Tracheal epithelial cell (primary cell): Measurements from ENCODE around the gene SIRT4. TPM values are rescaled to one million over a fixed set of nuclear protein-coding genes. Genes with fewer than 3 reads are reported as not detected.

Experiments used
- total RNA-seq: library from RNA; depleted of rRNA; stranded (reverse); fragments of >200 nt; gene quantifications from 2 replicates; pipeline ENCODE4 v1.2.1, GENCODE V29; 2014

Gene SIRT4, protein sequence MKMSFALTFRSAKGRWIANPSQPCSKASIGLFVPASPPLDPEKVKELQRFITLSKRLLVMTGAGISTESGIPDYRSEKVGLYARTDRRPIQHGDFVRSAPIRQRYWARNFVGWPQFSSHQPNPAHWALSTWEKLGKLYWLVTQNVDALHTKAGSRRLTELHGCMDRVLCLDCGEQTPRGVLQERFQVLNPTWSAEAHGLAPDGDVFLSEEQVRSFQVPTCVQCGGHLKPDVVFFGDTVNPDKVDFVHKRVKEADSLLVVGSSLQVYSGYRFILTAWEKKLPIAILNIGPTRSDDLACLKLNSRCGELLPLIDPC
- 0.96 and 3.2 TPM in 2 replicates for total RNA-seq

DNA sequence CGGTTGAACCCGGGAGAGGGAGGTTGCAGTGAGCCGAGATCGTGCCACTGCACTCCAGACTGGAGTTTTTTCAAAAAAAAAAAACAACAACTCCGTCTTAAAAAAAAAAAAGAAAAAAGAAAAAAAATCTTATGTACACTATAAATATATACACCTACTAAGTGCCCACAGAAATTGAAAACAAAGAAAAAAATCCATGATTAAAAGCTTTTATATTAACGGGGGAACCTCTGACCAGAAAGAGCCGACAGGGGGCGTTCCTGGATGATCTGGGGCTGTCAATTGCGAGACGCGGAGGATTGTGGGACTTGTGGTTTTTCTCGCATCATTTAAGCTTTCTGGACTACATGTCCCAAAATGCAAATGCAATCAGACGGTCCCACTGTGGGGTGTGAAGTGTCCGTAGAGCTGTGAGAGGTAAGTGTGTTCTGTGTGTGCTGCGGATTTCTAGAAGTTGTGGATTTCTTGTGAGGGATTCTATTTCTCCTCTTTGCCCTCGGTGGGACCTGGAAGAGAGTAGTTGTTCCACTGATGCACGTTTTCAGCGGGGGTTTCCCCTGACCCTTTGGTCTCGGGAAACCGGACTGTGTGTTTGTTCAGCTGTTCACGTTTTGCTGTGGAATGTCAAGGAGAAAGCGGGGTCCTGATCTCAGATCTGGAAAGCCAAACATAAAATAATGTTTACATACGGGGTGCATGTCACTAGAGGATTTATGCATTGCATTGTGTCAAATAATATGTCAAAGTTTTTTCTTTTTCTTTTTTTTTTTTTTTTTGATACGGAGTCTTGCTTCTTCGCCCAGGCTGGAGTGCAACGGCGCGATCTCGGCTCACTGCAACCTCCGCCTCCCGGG, at the start of gene SIRT4:
Gene SIRT4, plus strand, starts transcription at position 360 of the 854 bp plus-strand sequence. CDS start 1,241 bp downstream, outside the sequence.

DNA sequence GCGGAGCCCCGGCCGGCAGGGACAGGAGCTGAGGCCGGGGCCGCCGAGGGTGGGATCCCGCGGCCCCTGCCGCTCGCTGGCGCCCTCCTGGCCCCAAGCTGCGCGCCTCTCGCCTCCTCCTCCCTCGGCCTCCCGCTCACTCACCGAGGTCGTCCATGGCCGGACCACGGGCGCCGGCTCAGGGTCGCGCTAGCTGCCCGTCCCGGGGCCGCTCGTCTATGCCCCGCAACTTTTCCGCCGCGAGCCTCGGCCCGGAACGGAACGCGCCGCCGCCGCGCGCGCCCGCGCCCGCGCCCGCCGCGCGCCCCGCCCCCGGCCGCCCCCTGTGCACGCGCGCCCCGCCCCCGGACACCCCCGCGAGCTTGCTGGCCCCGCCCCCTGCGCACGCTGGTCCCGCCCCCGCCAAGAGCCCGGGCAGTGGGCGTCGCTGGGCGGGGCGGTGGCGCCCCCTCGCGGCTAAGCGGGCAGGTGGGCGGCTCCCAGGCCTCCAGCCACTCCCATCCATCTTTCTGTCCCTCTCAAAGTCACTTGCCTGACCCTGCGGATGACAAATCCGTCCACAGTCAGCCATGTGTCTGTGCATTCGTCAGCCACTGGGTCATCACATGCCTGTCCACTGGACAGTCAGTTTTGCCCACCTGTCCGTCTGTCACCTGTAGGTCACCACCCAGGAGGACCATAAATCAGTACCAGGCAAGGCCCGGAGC, 36.5 kb upstream of the SIRT4 start, which contains the start of gene PXN:
Gene PXN, minus strand, starts transcription at position 258 of the 707 bp plus-strand sequence. Its CDS starts 101 bp downstream, at position 157.

DNA sequence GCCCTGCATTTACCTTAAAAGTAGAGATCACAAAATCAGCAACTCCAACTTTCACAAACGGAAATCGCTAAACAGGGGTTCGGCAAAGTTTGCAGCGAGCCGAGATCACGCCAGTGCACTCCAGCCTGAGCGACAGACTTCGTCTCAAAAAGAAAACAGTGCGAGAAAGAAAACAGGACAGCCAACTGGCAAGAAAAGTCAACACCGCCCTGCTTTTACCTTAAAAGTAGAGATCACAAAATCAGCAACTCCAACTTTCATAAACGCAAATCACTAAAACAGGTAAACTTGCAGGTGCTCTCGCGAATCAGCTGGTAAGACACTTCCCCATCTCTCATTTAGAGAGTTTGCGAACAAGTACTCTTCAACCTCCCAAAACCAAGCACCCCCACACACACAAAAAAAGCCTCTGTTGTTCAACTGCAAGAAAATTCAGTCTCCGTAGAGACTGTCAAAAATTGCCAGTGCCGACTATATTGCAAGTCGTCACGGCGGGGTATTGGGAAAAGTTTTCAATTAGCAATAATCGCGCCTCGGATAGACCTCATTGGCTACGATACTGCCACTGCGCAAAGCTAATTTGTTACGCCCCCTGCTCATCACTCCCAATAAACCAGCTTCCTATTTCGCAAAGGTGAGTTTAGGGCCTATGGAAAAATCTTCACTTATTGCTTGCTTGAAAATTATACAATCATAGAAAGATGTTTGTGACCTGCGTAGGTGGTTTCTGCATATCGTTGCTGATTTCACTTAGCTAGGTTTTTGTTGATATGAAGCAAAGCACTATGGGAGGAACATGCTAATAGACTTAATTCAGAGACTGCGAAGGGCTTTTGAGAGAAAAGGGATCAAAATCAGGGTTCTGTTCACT, 9.2 kb upstream of the SIRT4 start, which contains the start of gene RNU4-1:
Gene RNU4-1, minus strand, starts transcription at position 577 of the 871 bp plus-strand sequence.

DNA sequence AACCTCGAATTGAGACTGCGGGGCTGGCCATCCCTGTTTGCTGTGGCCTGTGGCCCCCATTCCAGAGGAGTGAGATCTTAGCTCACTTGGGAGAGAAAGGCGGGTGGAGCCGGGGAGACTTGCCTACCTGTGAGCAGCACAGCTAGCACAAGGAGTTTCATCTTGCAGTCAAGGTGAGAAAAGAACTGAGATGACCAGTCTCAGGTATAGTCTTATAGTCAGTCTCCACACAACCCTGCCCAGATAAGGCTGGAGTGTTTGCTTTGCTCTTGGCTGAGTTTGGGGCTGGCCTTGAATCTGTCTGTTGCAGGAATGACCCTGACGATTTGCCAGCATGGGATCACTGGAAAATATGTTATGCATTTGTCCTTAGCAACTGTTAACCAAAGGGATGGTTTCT, 25.5 kb downstream of the SIRT4 start, which contains the start of gene PLA2G1B:
Gene PLA2G1B, minus strand, starts transcription at position 187 of the 400 bp plus-strand sequence. Its CDS starts 26 bp downstream, at position 161.

Other genes with a start within 250 kb of the SIRT4 start
- gene RAB35, start 185.6 kb upstream of the SIRT4 start, total RNA-seq = 22.4 and 27.0 TPM in 2 replicates
- gene GCN1, start 107.6 kb upstream of the SIRT4 start, total RNA-seq = 61.8 and 146 TPM in 2 replicates
- gene RPLP0, start 101.2 kb upstream of the SIRT4 start, total RNA-seq = 4,560 and 6,015 TPM in 2 replicates
- gene PXN, start 36.6 kb upstream of the SIRT4 start, total RNA-seq = 34.9 and 42.8 TPM in 2 replicates
- under 0.01 TPM in 1 of 2 replicates, not detected in the other for gene RNU4-2, start 10.4 kb upstream of the SIRT4 start, total RNA-seq
- gene RNU4-1, start 9.1 kb upstream of the SIRT4 start, total RNA-seq = under 0.01 TPM in 2 replicates
- not detected in 2 replicates for gene PLA2G1B, start 25.5 kb downstream of the SIRT4 start, total RNA-seq
- not detected in 2 replicates for gene MSI1, start 66.8 kb downstream of the SIRT4 start, total RNA-seq
- 807 and 1,167 TPM in 2 replicates for gene COX6A1, start 135.8 kb downstream of the SIRT4 start, total RNA-seq
- gene TRIAP1, start 144.1 kb downstream of the SIRT4 start, total RNA-seq = 18.8 and 36.0 TPM in 2 replicates
- 19.8 and 32.2 TPM in 2 replicates for gene GATC, start 144.1 kb downstream of the SIRT4 start, total RNA-seq
- 163 and 276 TPM in 2 replicates for gene SRSF9, start 167.4 kb downstream of the SIRT4 start, total RNA-seq
- gene DYNLL1, start 193.8 kb downstream of the SIRT4 start, total RNA-seq = 118 and 186 TPM in 2 replicates
- gene COQ5, start 226.8 kb downstream of the SIRT4 start, total RNA-seq = 24.3 and 28.6 TPM in 2 replicates
- gene RNF10, start 232.0 kb downstream of the SIRT4 start, total RNA-seq = 101 and 161 TPM in 2 replicates